CD4-positive, alpha-beta T cell treated with Interleukin-10 for 1 hour (primary cell): ENCODE measurements around the gene PITPNM1.

ENCODE experiments used
- DNase-seq: peaks from one replicate; pipeline ENCODE4 v3.0.0-alpha.2; 2020

PITPNM1 gene

GRCh38 chr11:67463186-67463585 lies 42.0 kb downstream of the PITPNM1 start:
- DNase-seq: no peak

- no peak for DNase-seq
These were observed 46.9 kb downstream of the PITPNM1 start for GRCh38 chr11:67458266-67458665.

GRCh38 chr11:67457453-67457852 lies 47.7 kb downstream of the PITPNM1 start:
- no peak for DNase-seq

GRCh38 chr11:67456068-67456705 lies 49.0 kb downstream of the PITPNM1 start:
- DNase-seq: no peak

- DNase-seq: no peak
These were observed 50.1 kb downstream of the PITPNM1 start, which contains the start of gene CABP4 for GRCh38 chr11:67455054-67455453. Gene CABP4 (plus strand): TSS chr11:67455354. CDS start chr11:67455424, 70 bp downstream.

GRCh38 chr11:67453816-67454732 lies 51.1 kb downstream of the PITPNM1 start:
- no peak for DNase-seq

GRCh38 chr11:67452141-67452952 lies 52.8 kb downstream of the PITPNM1 start, which contains the start of gene GPR152:
Gene GPR152 (minus strand): TSS chr11:67452729. CDS start chr11:67452724, 5 bp downstream.
- DNase-seq: no peak

GRCh38 chr11:67451658-67451976 lies 53.5 kb downstream of the PITPNM1 start:
- DNase-seq: no peak

- DNase-seq: no peak
These were observed 54.1 kb downstream of the PITPNM1 start for GRCh38 chr11:67450796-67451657.

GRCh38 chr11:67449116-67449844 lies 55.9 kb downstream of the PITPNM1 start:
- no peak for DNase-seq

GRCh38 chr11:67448220-67448609 lies 56.9 kb downstream of the PITPNM1 start:
- no peak for DNase-seq

GRCh38 chr11:67445515-67445914 lies 59.6 kb downstream of the PITPNM1 start:
- DNase-seq: no peak

GRCh38 chr11:67442504-67443404 lies 62.4 kb downstream of the PITPNM1 start:
- DNase-seq: no peak
